Panc1 (cell line): ENCODE measurements around the gene MYLK3. TPM values are rescaled to one million over a fixed set of nuclear protein-coding genes. Genes with fewer than 3 reads are reported as not detected.

Experiments used
- ATAC-seq: fragments of 200-7000 bp; cut with Tn5 transposase; 2 replicates; pipeline ENCODE4 v1.9.1; 2020; ENCODE audit warnings: mild to moderate bottlenecking, moderate library complexity
- BruUV-seq: library from RNA; stranded (reverse); fragments of 400-500 nt; replicated peaks from 2 replicates; lab custom pipeline; 2021; lab: Mats Ljungman, UMichigan
- CTCF ChIA-PET: fragments of 300-600 bp; sonication (Branson Sonifier 250); formaldehyde crosslinking; loops from one replicate; lab custom pipeline; 2022; ENCODE audit warnings: antibody characterized with exemption; lab: Charles Lee
- POLR2A ChIA-PET: fragments of 300-600 bp; sonication (Branson Sonifier 250); formaldehyde crosslinking; loops from one replicate; lab custom pipeline; 2022; ENCODE audit warnings: antibody characterized with exemption; lab: Charles Lee
- DNase-seq: peaks from one replicate; pipeline ENCODE4 v3.0.0-alpha.2; 2010; ENCODE audit warnings: low read depth, low spot score
- H3K27ac ChIP-seq: 2 replicates; pipeline ENCODE4 v1.5.1; 2011; ENCODE audit warnings: mild to moderate bottlenecking, low read length, inconsistent platforms
- H3K27me3 ChIP-seq: fragments of 200-500 bp; sonication (Bioruptor generic); 2 replicates; pipeline ENCODE4 v1.6.0; 2014; ENCODE audit warnings: low read length, inconsistent platforms; ENCODE audit not compliant: control insufficient read depth, insufficient read depth
- H3K36me3 ChIP-seq: fragments of 200-500 bp; sonication (Bioruptor generic); 2 replicates; pipeline ENCODE4 v1.5.1; 2014; ENCODE audit warnings: inconsistent platforms, mild to moderate bottlenecking, low read length, moderate library complexity; ENCODE audit not compliant: control insufficient read depth, insufficient read depth
- H3K4me1 ChIP-seq: 2 replicates; pipeline ENCODE4 v1.5.1; 2011; ENCODE audit warnings: inconsistent platforms, mild to moderate bottlenecking, low read length, moderate library complexity; ENCODE audit not compliant: control insufficient read depth, insufficient read depth
- H3K4me3 ChIP-seq, 2 experiments: 2 replicates each; pipeline ENCODE4 v1.5.1; 2011 to 2012; ENCODE audit warnings: low read depth in 2 of 2, low read length in 2 of 2, mild to moderate bottlenecking in 2 of 2, inconsistent platforms in 1 of 2, moderate library complexity in 1 of 2
- H3K9me3 ChIP-seq: fragments of 200-500 bp; sonication (Bioruptor generic); 2 replicates; pipeline ENCODE4 v1.5.1; 2014; ENCODE audit warnings: low read depth, mild to moderate bottlenecking, inconsistent platforms, low read length, moderate library complexity; ENCODE audit not compliant: control insufficient read depth, insufficient read depth
- POLR2AphosphoS5 ChIP-seq: IDR thresholded peaks from 2 replicates; pipeline ENCODE4 v1.6.1; 2012; ENCODE audit warnings: mild to moderate bottlenecking, low read depth, low read length, moderate library complexity
- SIN3A ChIP-seq: IDR thresholded peaks from 2 replicates; pipeline ENCODE4 v1.6.1; 2012; ENCODE audit warnings: low read depth, mild to moderate bottlenecking, low read length, moderate library complexity, borderline replicate concordance; ENCODE audit not compliant: insufficient read depth
- TCF7L2 ChIP-seq: IDR thresholded peaks from 2 replicates; pipeline ENCODE4 v1.6.1; 2011; ENCODE audit warnings: mild to moderate bottlenecking, low read depth, low read length, inconsistent platforms
- in situ Hi-C: cut with HindIII; loops from 2 replicates; pipeline ENCODE4 v1.10.0; 2016; ENCODE audit warnings: low sequenced_read_pairs, low pct_unique_long_range_greater_than_20kb
- intact Hi-C: fragments of 100-400 bp; cut with micrococcal nuclease; formaldehyde crosslinking; loops from one replicate; pipeline ENCODE4 v1.10.0; 2022; ENCODE audit not compliant: unreplicated experiment
- total RNA-seq: library from RNA; stranded (reverse); gene quantifications from one replicate; pipeline ENCODE4 v1.2.1, GENCODE V29; 2021; ENCODE audit not compliant: unreplicated experiment
- TF ChIP-seq, protein P1 (sequence below), 2 experiments: IDR thresholded peaks; 2 replicates each; pipeline ENCODE4 v1.6.1; 2011 to 2012; ENCODE audit warnings: low read depth in 2 of 2, control low read depth in 1 of 2, low read length in 1 of 2, mild to moderate bottlenecking in 1 of 2, moderate library complexity in 1 of 2; ENCODE audit not compliant: insufficient read depth in 1 of 2
- TF ChIP-seq, protein P2 (sequence below): fragments of 450-650 bp; IDR thresholded peaks from 2 replicates; pipeline ENCODE4 v1.5.1; 2017; ENCODE audit warnings: mild to moderate bottlenecking

The MYLK3 gene
- total RNA-seq, 1 experiment from 2014 or later: 0.31 TPM

DNA sequence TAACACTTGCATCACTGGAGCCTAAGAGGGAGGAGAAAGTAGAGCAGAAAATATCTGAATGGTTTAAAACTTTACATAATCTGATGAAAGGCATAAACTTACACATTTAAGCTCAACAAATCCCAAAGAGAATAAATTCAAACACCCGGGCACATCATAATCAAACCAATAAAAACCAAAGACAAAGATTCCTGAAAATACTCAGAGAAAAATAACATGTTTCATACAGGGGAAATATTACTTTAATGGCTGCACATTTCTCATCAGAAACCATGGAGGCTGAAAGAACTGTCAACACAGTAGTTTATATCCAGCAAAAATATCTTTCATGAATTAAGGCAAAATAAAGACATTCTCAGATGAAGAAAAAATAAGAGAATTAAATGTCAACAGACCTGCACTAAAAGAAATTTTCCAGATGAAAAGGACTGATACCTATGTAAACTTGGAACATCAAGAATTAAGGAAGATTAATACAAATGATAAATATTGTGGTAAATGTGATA lies 48.7 kb upstream of the MYLK3 start:
- DNase-seq (no peak), ATAC-seq (no peak)
- no peaks in the 10 kb centered on the region for H3K4me1 ChIP-seq
- no peaks in the 10 kb centered on the region; the same call in 1 of the 2 replicates for H3K36me3 ChIP-seq
- ChIA-PET POLR2A (no interaction called here), CTCF (no interaction called here)
- no peak overlapping the region for H3K27ac ChIP-seq
- H3K9me3 ChIP-seq: no peaks in the 10 kb centered on the region
- intact Hi-C loops: no loop called here
- H3K27me3 ChIP-seq: no peaks in the 10 kb centered on the region
- H3K4me3 ChIP-seq: no peak overlapping the region
- TF ChIP-seq, protein P1, sequence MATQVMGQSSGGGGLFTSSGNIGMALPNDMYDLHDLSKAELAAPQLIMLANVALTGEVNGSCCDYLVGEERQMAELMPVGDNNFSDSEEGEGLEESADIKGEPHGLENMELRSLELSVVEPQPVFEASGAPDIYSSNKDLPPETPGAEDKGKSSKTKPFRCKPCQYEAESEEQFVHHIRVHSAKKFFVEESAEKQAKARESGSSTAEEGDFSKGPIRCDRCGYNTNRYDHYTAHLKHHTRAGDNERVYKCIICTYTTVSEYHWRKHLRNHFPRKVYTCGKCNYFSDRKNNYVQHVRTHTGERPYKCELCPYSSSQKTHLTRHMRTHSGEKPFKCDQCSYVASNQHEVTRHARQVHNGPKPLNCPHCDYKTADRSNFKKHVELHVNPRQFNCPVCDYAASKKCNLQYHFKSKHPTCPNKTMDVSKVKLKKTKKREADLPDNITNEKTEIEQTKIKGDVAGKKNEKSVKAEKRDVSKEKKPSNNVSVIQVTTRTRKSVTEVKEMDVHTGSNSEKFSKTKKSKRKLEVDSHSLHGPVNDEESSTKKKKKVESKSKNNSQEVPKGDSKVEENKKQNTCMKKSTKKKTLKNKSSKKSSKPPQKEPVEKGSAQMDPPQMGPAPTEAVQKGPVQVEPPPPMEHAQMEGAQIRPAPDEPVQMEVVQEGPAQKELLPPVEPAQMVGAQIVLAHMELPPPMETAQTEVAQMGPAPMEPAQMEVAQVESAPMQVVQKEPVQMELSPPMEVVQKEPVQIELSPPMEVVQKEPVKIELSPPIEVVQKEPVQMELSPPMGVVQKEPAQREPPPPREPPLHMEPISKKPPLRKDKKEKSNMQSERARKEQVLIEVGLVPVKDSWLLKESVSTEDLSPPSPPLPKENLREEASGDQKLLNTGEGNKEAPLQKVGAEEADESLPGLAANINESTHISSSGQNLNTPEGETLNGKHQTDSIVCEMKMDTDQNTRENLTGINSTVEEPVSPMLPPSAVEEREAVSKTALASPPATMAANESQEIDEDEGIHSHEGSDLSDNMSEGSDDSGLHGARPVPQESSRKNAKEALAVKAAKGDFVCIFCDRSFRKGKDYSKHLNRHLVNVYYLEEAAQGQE (IDR thresholded peaks at IDR 0.05; ENCODE audit: insufficient read depth in 1 of 2, low read depth in 2 of 2, low read length in 1 of 2): no peak
- no peak for TF ChIP-seq POLR2AphosphoS5
- TF ChIP-seq TCF7L2: no peak
- TF ChIP-seq SIN3A: no peak
- TF ChIP-seq, protein P2, sequence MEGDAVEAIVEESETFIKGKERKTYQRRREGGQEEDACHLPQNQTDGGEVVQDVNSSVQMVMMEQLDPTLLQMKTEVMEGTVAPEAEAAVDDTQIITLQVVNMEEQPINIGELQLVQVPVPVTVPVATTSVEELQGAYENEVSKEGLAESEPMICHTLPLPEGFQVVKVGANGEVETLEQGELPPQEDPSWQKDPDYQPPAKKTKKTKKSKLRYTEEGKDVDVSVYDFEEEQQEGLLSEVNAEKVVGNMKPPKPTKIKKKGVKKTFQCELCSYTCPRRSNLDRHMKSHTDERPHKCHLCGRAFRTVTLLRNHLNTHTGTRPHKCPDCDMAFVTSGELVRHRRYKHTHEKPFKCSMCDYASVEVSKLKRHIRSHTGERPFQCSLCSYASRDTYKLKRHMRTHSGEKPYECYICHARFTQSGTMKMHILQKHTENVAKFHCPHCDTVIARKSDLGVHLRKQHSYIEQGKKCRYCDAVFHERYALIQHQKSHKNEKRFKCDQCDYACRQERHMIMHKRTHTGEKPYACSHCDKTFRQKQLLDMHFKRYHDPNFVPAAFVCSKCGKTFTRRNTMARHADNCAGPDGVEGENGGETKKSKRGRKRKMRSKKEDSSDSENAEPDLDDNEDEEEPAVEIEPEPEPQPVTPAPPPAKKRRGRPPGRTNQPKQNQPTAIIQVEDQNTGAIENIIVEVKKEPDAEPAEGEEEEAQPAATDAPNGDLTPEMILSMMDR: no peak
- BruUV-seq: no TSS peak
- in situ Hi-C loops: no loop called here

DNA sequence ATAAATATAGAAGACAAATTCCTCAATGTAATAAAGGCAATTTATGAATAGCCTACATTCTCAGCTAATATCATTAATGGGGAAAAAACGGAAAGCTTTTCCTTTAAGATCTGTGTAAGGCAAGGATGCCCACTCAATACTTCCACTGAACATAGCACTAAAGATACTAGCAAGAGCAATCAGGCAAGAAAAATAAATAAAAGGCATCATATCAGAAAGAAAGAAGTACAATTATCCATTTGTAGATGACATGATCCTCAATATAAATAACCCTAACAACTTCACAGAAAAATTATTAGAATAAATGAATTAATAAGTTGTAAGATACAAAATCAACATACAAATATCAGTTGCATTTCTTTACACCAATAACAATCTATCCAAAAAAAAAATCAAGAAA lies 45.7 kb upstream of the MYLK3 start:
- CTCF ChIA-PET: no interaction called here
- no TSS peak for BruUV-seq
- DNase-seq (no peak), ATAC-seq (no peak)
- POLR2A ChIA-PET: no interaction called here
- H3K4me1 ChIP-seq: no peaks in the 10 kb centered on the region
- intact Hi-C loops: loop anchor here (5.0 kb wide), 1 partner anchor 107 kb away; the partner anchor contains the start of genes ORC6 and VPS35
- no peaks in the 10 kb centered on the region for H3K9me3 ChIP-seq
- no peaks in the 10 kb centered on the region for H3K27me3 ChIP-seq
- H3K4me3 ChIP-seq: no peak overlapping the region
- TF ChIP-seq, protein P1 (IDR thresholded peaks at IDR 0.05; ENCODE audit: insufficient read depth in 1 of 2, low read depth in 2 of 2, low read length in 1 of 2): no peak
- TF ChIP-seq SIN3A (no peak), TCF7L2 (no peak), POLR2AphosphoS5 (no peak)
- TF ChIP-seq, protein P2: no peak
- no peak overlapping the region for H3K27ac ChIP-seq
- in situ Hi-C loops: no loop called here
- no peaks in the 10 kb centered on the region for H3K36me3 ChIP-seq
